Measurements from ENCODE around the gene ACIN1. TPM values are rescaled to one million over a fixed set of nuclear protein-coding genes. Genes with fewer than 3 reads are reported as not detected.

Gene ACIN1
- total RNA-seq, 3 donors from 2014 or later (not counting 1 experiment from before 2014, with no cell fraction given), result 321 to 395 (median 347) TPM

GRCh38 chr14:23023022-23023794 lies 71.7 kb downstream of the ACIN1 start:
- DNase-seq (peak in 1 of 2 donors; percentile 35), ATAC-seq (no peak)
- intact Hi-C loops (cut with micrococcal nuclease), result no loop called here
- H3K27me3 Mint-ChIP-seq (ENCODE audit: low read depth in 2 of 2), result no peaks in the 10 kb centered on the region
- H3K9me3 ChIP-seq (ENCODE audit: control insufficient read depth, insufficient read depth, low read length), result no peaks in the 10 kb centered on the region
- no peak overlapping the region for H3K27ac ChIP-seq (ENCODE audit: low read length)
- no peaks in the 10 kb centered on the region for H3K27me3 ChIP-seq (ENCODE audit: control insufficient read depth, insufficient read depth, low read length)
- H3K4me1 Mint-ChIP-seq, result peaks cover 10 to 13% of the 10 kb centered on the region in 2 donors
- H3K4me3 ChIP-seq (ENCODE audit: low read length), result no peak overlapping the region
- H3K9me3 Mint-ChIP-seq, result no peaks in the 10 kb centered on the region
- 91% methylated on average over 7 of the region's 8 CpGs for WGBS (ENCODE audit: insufficient coverage)
- H3K4me3 Mint-ChIP-seq, result no peak overlapping the region
- H3K36me3 ChIP-seq (ENCODE audit: control insufficient read depth, insufficient read depth, low read length), result peaks cover 17% of the 10 kb centered on the region
- H3K27ac Mint-ChIP-seq, result peak overlapping the region in 1 of 2 donors; percentile 13
- peaks cover 13% of the 10 kb centered on the region for H3K36me3 Mint-ChIP-seq
- H3K4me1 ChIP-seq (ENCODE audit: control insufficient read depth, insufficient read depth, low read length), result no peaks in the 10 kb centered on the region
- TF ChIP-seq, protein P1, sequence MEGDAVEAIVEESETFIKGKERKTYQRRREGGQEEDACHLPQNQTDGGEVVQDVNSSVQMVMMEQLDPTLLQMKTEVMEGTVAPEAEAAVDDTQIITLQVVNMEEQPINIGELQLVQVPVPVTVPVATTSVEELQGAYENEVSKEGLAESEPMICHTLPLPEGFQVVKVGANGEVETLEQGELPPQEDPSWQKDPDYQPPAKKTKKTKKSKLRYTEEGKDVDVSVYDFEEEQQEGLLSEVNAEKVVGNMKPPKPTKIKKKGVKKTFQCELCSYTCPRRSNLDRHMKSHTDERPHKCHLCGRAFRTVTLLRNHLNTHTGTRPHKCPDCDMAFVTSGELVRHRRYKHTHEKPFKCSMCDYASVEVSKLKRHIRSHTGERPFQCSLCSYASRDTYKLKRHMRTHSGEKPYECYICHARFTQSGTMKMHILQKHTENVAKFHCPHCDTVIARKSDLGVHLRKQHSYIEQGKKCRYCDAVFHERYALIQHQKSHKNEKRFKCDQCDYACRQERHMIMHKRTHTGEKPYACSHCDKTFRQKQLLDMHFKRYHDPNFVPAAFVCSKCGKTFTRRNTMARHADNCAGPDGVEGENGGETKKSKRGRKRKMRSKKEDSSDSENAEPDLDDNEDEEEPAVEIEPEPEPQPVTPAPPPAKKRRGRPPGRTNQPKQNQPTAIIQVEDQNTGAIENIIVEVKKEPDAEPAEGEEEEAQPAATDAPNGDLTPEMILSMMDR (IDR thresholded peaks at IDR 0.05), result no peak

GRCh38 chr14:23021889-23022442 lies 73.0 kb downstream of the ACIN1 start:
- H3K9me3 Mint-ChIP-seq, result no peaks in the 10 kb centered on the region
- no peak for DNase-seq

GRCh38 chr14:23021434-23021833 lies 73.5 kb downstream of the ACIN1 start:
- Histone ChIP-seq H3K4me3 (ENCODE audit: low read length) (no peak overlapping the region), H3K27me3 (ENCODE audit: control insufficient read depth, insufficient read depth, low read length) (no peaks in the 10 kb centered on the region), H3K9me3 (ENCODE audit: control insufficient read depth, insufficient read depth, low read length) (no peaks in the 10 kb centered on the region), H3K4me1 (ENCODE audit: control insufficient read depth, insufficient read depth, low read length) (no peaks in the 10 kb centered on the region), H3K27ac (ENCODE audit: low read length) (no peak overlapping the region), H3K36me3 (ENCODE audit: control insufficient read depth, insufficient read depth, low read length) (peaks cover 11% of the 10 kb centered on the region)
- intact Hi-C loops (cut with micrococcal nuclease), result no loop called here
- TF ChIP-seq, protein P1 (IDR thresholded peaks at IDR 0.05), result no peak
- DNase-seq, result no peak
- WGBS (ENCODE audit: insufficient coverage), result 95% methylated on average over 9 of the region's 9 CpGs
- Mint-ChIP-seq H3K9me3 (no peaks in the 10 kb centered on the region), H3K4me1 (peaks cover 5 to 13% of the 10 kb centered on the region in 2 donors), H3K27me3 (ENCODE audit: low read depth in 2 of 2) (no peaks in the 10 kb centered on the region), H3K27ac (no peak overlapping the region), H3K36me3 (peaks cover 13% of the 10 kb centered on the region), H3K4me3 (no peak overlapping the region)
- no peak for ATAC-seq

More at GRCh38 chr14:23021889-23022442, 73.0 kb downstream of the ACIN1 start:
- 86% methylated on average over 7 of the region's 7 CpGs for WGBS (ENCODE audit: insufficient coverage)
- Histone ChIP-seq H3K27ac (ENCODE audit: low read length) (no peak overlapping the region), H3K27me3 (ENCODE audit: control insufficient read depth, insufficient read depth, low read length) (no peaks in the 10 kb centered on the region), H3K9me3 (ENCODE audit: control insufficient read depth, insufficient read depth, low read length) (no peaks in the 10 kb centered on the region), H3K4me1 (ENCODE audit: control insufficient read depth, insufficient read depth, low read length) (no peaks in the 10 kb centered on the region), H3K4me3 (ENCODE audit: low read length) (no peak overlapping the region), H3K36me3 (ENCODE audit: control insufficient read depth, insufficient read depth, low read length) (peaks cover 12% of the 10 kb centered on the region)
- peaks cover 13% of the 10 kb centered on the region for H3K36me3 Mint-ChIP-seq
- no peak overlapping the region for H3K4me3 Mint-ChIP-seq
- intact Hi-C loops (cut with micrococcal nuclease), result no loop called here
- peaks cover 5 to 13% of the 10 kb centered on the region in 2 donors for H3K4me1 Mint-ChIP-seq
- no peak overlapping the region for H3K27ac Mint-ChIP-seq
- no peak for ATAC-seq
- TF ChIP-seq, protein P1 (IDR thresholded peaks at IDR 0.05), result no peak
- no peaks in the 10 kb centered on the region for H3K27me3 Mint-ChIP-seq (ENCODE audit: low read depth in 2 of 2)
